ENCODE measurements around the gene AHCYL2.

DNA sequence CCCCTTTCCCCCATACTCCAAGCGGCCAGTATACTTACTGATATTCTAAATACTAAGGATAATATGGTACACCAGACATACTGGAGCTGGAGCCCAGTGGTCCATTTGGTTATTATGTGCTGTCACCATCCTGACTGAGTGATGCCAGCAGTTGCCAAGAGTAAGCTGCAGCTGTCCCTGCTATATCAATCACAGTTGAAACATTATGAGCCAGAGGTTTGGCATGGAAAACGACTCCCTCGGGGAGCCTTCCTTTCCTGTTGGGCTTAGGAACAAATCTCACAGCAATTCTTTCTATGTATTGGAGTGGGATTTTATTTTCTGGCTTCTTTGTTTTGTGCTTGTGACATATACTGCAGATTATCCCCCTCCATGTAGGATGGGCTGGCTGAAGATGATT, 242.0 kb downstream of the AHCYL2 start:
- TF ChIP-seq, protein P1, sequence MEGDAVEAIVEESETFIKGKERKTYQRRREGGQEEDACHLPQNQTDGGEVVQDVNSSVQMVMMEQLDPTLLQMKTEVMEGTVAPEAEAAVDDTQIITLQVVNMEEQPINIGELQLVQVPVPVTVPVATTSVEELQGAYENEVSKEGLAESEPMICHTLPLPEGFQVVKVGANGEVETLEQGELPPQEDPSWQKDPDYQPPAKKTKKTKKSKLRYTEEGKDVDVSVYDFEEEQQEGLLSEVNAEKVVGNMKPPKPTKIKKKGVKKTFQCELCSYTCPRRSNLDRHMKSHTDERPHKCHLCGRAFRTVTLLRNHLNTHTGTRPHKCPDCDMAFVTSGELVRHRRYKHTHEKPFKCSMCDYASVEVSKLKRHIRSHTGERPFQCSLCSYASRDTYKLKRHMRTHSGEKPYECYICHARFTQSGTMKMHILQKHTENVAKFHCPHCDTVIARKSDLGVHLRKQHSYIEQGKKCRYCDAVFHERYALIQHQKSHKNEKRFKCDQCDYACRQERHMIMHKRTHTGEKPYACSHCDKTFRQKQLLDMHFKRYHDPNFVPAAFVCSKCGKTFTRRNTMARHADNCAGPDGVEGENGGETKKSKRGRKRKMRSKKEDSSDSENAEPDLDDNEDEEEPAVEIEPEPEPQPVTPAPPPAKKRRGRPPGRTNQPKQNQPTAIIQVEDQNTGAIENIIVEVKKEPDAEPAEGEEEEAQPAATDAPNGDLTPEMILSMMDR (conservative IDR thresholded peaks at IDR 0.05; ENCODE audit: low read length) = no peak
- TF ChIP-seq EZH2phosphoT487 (IDR thresholded peaks at IDR 0.05; ENCODE audit: borderline replicate concordance, low read depth, low read length) = no peak

Data from OCI-LY7 (cell line).